Stimulated activated CD8-positive, alpha-beta memory T cell treated with anti-CD3 and anti-CD28 coated beads, Interleukin-12 subunit alpha, Interleukin-12 subunit beta, amount 100 ng/mL, for 4 hours (primary cell): ENCODE results near the gene DNAI2.
"Not testable (repeated sequence)": the region's sequence is repeated elsewhere in the genome, so short reads cannot be mapped to it uniquely, and the experiment has no call there.

ENCODE experiments used
- DNase-seq: peaks from one replicate; pipeline ENCODE4 v3.0.0-alpha.2; 2020; ENCODE audit warnings: low read depth

Gene DNAI2

GRCh38 chr17:74244548-74244947 lies 29.5 kb upstream of the DNAI2 start:
- no peak for DNase-seq

- DNase-seq = no peak
Observed at GRCh38 chr17:74245145-74245831, 28.7 kb upstream of the DNAI2 start.

GRCh38 chr17:74245871-74246270 lies 28.2 kb upstream of the DNAI2 start:
- no peak for DNase-seq

DNA sequence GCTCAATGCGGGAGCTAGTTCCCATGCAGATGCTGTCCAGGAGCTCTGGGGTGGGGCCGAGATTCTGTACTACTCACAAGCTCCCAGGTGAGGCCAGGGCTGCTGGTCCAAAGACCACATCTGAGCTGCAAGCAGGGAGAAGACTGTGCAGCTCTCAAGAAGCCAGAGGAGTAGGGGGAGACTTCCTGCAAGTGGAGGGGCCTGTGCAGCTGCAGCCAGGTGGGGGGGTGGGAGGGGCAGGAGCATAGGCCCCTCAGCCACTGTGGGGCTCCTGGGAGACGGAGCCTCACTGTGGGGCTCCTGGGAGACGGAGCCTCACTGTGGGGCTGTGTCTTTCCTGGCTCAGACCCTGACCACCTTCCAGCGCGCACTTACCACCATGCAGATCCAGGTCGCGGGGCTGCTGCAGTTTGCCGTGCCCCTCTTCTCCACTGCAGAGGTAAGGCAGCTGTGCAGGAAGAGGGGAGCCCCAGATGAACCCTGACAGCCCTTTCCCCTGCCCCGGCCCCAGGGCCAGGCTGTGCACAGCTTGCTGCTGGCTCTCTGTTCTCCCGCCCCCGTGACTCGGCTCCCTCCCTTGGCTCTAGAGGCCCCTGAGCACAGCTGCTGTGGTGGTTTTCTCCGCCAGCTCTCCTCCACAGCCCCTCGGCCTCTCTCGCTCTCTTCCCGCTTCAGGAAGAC lies 24.3 kb upstream of the DNAI2 start:
- DNase-seq = no peak

DNA sequence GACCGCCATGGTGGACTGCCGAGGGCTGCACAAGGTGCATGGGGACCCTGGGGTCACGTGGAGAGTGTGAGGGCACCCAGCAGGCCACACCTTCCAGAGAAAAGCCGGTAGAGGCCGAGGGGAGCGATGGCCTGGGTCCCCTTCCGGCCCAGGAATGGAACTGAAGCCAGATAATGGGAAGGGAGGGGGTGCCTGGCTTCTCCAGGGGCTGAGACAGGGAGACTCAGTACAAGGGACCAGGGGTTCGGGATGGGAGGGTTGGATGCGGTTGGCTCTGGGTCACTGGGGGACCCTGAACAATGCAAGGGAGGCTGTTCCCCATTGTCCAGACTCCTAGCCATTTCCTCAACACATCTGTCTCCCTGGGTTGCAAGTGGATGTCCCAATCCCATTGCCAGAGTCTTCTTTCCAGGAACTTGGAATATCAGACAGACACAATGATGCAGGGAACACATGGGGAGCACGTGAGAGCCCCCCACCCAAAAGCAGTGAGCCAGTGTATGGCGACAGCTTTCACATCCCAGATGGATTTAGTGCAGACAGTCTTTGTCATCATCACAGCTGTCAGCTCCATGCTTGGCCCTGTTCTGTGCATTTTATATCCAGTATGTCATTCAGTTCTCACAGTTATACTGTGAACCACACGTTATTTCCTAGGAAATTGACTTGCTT lies 23.6 kb upstream of the DNAI2 start:
- DNase-seq = no peak

GRCh38 chr17:74251051-74251450 lies 23.0 kb upstream of the DNAI2 start:
- DNase-seq = no peak

DNA sequence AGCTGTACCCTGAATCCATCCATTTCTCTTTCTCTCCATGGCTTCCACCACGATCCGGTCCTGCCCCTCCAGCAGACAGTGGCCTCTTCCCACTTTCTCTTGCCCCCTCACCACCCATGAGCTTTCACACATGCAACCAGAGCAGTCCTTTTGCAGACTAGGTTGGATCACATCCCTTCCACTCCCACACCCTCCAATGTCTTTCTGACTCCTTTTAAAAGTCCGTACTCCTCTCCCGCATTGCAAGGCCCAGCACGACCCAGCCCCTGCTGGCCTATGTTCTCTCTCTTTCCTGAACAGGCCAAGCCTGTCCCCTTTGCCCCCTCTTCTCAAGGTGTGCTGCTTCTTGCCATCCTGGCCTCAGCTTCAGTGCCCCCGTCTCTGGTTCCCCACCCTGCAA lies 22.5 kb upstream of the DNAI2 start:
- DNase-seq = no peak

DNA sequence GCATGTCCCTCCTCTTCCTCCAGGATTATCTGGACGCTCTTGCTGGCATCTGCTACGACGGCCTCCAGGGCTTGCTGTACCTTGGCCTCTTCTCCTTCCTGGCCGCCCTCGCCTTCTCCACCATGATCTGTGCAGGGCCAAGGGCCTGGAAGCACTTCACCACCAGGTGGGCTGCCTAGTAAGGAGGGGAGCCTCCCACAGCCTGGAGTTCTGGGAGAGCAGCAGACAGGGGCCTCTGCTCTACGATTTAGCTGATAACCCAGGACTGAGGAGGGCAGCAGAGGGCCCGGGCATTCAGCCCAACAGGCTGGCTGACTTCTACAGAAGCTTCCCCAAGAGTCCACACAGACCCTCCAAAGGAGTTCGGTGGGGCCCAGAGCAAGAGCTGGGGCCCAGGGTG lies 21.8 kb upstream of the DNAI2 start:
- DNase-seq = no peak

DNA sequence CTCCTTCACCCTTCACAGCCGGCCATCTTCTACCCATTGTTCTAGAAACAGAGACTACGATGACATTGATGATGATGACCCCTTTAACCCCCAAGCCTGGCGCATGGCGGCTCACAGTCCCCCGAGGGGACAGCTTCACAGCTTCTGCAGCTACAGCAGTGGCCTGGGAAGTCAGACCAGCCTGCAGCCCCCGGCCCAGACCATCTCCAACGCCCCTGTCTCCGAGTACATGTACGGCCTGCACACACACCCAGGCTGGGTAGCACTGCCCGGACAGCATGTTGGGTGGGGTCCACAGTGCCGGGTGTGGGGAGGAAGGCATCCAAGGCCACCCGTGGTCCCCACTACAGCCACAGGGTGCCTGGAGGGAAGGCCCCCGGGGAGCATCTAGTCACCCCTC lies 21.0 kb upstream of the DNAI2 start:
- DNase-seq = no peak

GRCh38 chr17:74257311-74257710 lies 16.7 kb upstream of the DNAI2 start:
- DNase-seq = no peak

- DNase-seq = no peak
Observed at GRCh38 chr17:74259667-74260524, 14.1 kb upstream of the DNAI2 start.

DNA sequence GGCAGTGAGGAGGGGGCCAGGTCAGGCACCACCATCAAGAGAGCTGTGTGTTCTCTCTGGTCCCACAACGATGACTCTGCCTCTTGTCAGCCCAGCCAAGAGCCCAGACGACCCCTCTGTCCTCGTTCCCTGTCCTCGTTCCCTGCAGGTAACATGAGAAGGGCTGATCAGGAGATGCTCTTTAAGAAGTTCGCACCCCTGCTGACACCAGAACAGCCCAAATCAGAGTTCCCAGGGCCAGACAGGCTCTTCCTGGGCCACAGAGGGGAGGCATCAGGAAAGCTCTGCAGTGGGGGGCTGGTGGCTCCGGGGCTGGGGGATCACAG lies 13.5 kb upstream of the DNAI2 start:
- DNase-seq = no peak

- no peak for DNase-seq
Observed at GRCh38 chr17:74262601-74263000, 11.4 kb upstream of the DNAI2 start.

- not testable (repeated sequence) for DNase-seq
Observed at GRCh38 chr17:74267054-74267453, 7.0 kb upstream of the DNAI2 start.

DNA sequence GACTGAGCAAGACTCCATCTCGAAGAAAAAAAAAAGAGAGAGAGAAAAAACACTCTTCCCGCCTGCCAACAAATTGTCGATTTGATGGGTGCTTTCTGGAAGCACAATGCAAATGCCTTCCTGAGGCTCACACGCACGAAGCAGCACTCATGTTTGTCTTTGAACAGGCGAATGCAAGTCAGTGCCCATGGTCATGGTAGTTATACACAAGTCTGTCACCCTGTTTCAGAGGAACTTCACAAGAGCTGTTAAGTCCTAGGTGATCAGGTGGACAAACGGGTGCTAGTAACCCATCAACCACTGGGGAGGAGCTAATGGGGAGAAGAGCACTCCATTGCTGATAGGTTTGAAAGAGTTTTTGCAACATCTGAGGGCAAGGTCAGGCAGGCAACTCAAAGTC lies 6.5 kb upstream of the DNAI2 start:
- DNase-seq = no peak

- no peak for DNase-seq
Observed at GRCh38 chr17:74267987-74268499, 6.0 kb upstream of the DNAI2 start.

GRCh38 chr17:74268558-74268957 lies 5.5 kb upstream of the DNAI2 start:
- no peak for DNase-seq

- no peak for DNase-seq
Observed at GRCh38 chr17:74270333-74270732, 3.7 kb upstream of the DNAI2 start.

GRCh38 chr17:74271281-74271680 lies 2.8 kb upstream of the DNAI2 start:
- no peak for DNase-seq

DNA sequence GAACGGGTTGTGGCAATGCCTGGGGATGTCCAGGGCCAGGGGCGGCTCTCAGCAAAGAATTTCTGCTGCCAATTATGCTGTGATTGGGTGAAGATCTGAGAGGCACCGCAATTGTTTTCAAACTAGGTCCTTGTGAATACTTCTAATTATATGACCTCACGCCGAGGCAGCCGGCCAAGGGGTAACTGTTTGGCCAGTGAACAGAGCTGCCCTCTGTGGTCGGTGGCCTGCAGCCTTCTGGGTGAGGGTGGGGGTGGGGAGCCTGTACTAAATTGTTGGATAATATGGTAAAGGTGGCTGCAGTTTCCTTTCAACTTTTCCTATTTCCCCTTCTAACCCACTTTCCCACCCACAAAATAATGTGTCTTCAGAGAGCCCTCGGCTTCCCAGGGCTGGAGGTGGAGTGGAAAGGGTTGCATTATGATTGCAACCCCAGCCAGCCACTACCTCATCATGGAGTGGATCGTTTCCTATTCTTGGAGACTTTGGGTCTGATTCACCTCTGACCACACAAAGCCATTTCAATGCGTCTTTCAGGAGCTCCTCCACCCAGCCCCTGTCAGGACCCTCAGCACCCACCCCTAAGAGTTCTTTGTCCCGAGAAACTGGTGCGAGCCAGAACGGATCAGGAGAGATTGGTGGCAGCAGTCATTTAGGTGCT lies 2.0 kb upstream of the DNAI2 start:
- DNase-seq = no peak

DNA sequence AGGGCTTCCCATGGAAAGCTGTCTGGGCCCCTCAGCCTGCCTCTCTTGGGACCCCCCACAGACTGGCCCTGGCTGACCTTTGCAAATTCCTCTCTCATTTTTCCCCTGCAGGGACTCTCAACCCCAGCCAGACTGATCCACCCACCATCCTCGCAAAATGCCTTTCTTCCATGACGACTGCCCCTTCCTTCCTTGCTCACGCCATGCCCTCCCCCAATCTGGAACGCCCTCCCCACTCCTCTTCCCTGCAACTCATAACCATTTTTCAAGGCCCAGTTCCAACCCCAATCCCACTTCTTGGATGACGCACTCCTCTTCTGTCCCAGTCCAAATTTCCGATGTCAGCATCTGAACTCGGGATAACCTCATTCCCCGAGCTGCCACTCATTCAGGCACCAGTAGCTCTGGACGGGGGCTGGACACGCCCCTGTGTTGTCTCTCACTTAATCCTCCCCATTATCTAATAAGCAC lies 1.3 kb upstream of the DNAI2 start:
- DNase-seq = no peak
